ENCODE measurements around the gene FYB1.
"Not testable (repeated sequence)": the region's sequence is repeated elsewhere in the genome, so short reads cannot be mapped to it uniquely, and the experiment has no call there.

FYB1 gene

GRCh38 chr5:39190311-39191102 is 28.9 kb downstream of the FYB1 start:
- no peak overlapping the region for H3K4me3 ChIP-seq (ENCODE audit: control insufficient read depth, low read depth, low read length)
- no peak for TF ChIP-seq CTCF (conservative IDR thresholded peaks at IDR 0.05; ENCODE audit: control insufficient read depth, insufficient read depth, low read depth, low read length)
- no peak for DNase-seq (ENCODE audit: low read depth)

- H3K4me3 ChIP-seq (ENCODE audit: control insufficient read depth, low read depth, low read length), result no peak overlapping the region
- TF ChIP-seq CTCF (conservative IDR thresholded peaks at IDR 0.05; ENCODE audit: control insufficient read depth, insufficient read depth, low read depth, low read length), result no peak
- DNase-seq (ENCODE audit: low read depth), result no peak
Measured at GRCh38 chr5:39189292-39189955, 29.9 kb downstream of the FYB1 start.

GRCh38 chr5:39187831-39188731 is 31.3 kb downstream of the FYB1 start:
- no peak overlapping the region for H3K4me3 ChIP-seq (ENCODE audit: control insufficient read depth, low read depth, low read length)
- no peak for DNase-seq (ENCODE audit: low read depth)
- TF ChIP-seq CTCF (conservative IDR thresholded peaks at IDR 0.05; ENCODE audit: control insufficient read depth, insufficient read depth, low read depth, low read length), result no peak

GRCh38 chr5:39186722-39187539 is 32.4 kb downstream of the FYB1 start:
- no peak for TF ChIP-seq CTCF (conservative IDR thresholded peaks at IDR 0.05; ENCODE audit: control insufficient read depth, insufficient read depth, low read depth, low read length)
- DNase-seq (ENCODE audit: low read depth), result no peak

GRCh38 chr5:39186289-39186688 is 33.1 kb downstream of the FYB1 start:
- no peak for TF ChIP-seq CTCF (conservative IDR thresholded peaks at IDR 0.05; ENCODE audit: control insufficient read depth, insufficient read depth, low read depth, low read length)
- no peak for DNase-seq (ENCODE audit: low read depth)

More at GRCh38 chr5:39186722-39187539, 32.4 kb downstream of the FYB1 start:
- H3K4me3 ChIP-seq (ENCODE audit: control insufficient read depth, low read depth, low read length), result no peak overlapping the region

GRCh38 chr5:39185761-39186160 is 33.6 kb downstream of the FYB1 start:
- TF ChIP-seq CTCF (conservative IDR thresholded peaks at IDR 0.05; ENCODE audit: control insufficient read depth, insufficient read depth, low read depth, low read length), result no peak
- no peak overlapping the region for H3K4me3 ChIP-seq (ENCODE audit: control insufficient read depth, low read depth, low read length)
- DNase-seq (ENCODE audit: low read depth), result no peak

More at GRCh38 chr5:39186289-39186688, 33.1 kb downstream of the FYB1 start:
- H3K4me3 ChIP-seq (ENCODE audit: control insufficient read depth, low read depth, low read length), result no peak overlapping the region

- not testable (repeated sequence) for DNase-seq (ENCODE audit: low read depth); H3K4me3 ChIP-seq (ENCODE audit: control insufficient read depth, low read depth, low read length)
Measured at GRCh38 chr5:39179561-39179960, 39.8 kb downstream of the FYB1 start.
